Smooth muscle cell of the pulmonary artery (primary cell): ENCODE data around the gene FAM120C. TPM values are rescaled to one million over a fixed set of nuclear protein-coding genes. Genes with fewer than 3 reads are reported as not detected.

Experiments used
- total RNA-seq: library from RNA; depleted of rRNA; stranded (reverse); fragments of >200 nt; gene quantifications from 2 replicates; pipeline ENCODE4 v1.2.3, GENCODE V29; 2014

The FAM120C gene, protein sequence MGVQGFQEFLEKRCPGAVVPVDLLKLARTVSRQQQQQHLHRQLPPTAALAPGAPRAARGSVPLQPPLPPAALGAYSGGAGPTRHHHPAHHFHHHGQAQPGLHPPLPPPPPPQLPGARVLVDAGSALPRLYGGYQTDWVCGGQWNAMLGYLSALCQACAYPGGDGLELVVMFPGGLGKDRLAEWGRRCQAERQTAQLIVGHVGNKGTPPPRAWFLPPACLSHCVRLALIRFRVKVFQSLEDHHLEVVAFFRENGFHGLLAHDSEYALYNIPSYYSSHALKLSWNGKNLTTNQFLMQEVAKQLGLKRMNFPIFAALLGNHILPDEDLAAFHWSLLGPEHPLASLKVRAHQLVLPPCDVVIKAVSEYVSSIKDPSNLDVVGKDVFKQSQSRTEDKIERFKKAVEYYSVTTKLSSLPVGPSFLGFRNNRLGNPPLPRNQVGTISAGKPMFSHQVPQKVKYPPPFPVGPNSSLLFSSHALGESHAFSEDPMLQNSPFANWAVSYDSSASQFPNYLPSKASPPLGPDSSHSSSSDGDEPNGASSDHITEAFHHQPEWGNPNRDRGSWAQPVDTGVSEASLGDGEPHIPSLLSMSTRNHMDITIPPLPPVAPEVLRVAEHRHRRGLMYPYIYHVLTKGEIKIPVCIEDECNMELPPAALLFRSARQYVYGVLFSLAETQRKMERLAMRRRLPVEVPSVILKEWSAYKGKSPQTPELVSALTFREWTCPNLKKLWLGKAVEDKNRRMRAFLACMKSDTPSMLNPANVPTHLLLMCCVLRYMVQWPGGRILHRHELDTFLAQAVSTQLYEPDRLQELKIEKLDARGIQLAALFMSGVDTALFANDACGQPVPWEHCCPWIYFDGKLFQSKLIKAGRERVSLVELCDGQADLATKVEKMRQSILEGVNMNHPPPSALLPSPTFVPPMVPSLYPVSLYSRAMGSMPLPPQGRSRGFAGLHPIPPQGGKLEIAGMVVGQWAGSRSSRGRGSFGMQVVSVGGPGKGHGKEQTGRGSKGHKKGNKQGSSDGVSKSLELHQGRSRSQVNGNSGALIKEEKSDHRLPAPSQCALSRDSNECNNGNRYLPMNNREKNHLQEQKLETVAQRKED
- 6.7 and 8.3 TPM in 2 replicates for total RNA-seq

DNA sequence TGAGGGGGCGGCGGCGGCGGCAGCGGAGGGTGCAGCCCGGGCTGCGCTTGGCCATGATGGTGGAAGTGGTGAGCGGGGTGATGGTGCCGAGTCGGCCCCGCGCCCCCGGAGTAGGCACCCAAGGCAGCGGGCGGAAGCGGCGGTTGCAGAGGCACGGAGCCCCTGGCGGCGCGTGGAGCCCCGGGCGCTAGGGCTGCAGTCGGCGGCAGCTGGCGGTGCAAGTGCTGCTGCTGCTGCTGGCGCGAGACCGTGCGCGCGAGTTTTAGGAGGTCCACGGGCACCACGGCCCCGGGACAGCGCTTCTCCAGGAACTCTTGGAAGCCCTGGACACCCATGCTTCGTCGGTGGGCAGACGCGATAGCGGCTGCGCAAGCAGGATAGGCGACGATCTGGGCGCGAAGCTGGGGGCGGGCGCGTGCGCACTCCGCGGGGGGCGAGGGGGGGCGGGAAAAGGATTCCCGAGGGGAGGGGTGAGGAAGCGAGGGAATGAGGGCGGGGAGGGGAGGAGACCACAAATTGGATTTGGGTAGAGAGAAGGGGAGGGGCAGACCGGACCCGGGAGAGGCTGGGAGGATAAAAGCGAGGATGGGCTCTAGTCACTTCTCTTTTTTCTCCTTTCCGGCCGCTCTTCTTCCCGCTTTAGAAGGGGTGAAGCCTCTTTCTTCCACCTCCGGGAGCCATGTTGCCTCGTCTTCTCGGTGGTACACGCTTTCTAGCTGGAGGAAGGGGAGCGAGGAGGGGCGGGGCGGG lies at the start of gene FAM120C:
TSS of gene FAM120C (minus strand) at position 391 of the 750 bp plus-strand sequence. CDS start at position 335, 56 bp downstream.

DNA sequence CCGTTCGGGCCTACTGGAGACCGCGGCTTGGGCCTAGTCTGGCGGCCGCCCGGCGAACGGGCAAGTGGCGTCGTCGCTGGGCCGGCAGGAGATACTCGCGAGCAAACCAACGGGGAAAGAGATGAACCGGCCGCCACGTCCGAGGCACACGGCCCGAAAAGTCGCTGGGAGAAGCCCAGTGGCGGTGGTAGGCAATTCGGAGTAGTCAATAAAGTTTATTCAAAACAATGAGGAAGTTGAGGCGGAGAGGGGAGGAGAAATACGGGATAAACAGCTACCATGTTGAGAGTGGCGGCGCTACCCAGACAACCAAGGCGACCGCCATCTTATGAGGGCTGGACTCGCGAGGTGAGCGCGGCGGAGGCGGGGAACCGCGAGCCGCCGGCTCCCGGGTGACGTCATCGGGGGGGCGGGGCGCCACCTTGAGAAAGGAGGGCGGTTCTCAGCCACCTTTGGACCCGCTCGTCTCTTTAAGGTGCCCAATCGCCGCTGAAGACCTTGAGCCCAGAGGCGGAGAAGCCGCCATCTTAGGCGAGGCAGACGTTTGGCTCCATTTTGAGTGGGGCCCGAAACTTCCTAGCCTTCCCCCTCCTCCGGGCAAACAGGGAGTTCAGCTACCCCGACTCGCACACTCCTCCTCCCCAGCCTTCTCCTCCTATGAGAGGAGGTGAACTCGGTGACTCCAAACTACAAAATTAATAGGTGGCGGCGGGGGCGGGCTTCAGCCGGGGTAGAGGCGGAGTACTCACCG lies 138.8 kb downstream of the FAM120C start, which contains the start of gene PHF8:
TSS of gene PHF8 (minus strand) at position 348 of the 751 bp plus-strand sequence. CDS start 1,745 bp downstream, outside the sequence.

Other genes starting within 250 kb of the FAM120C start
- gene PHF8, start 138.8 kb downstream of the FAM120C start, total RNA-seq: 15.9 and 16.1 TPM in 2 replicates
- gene WNK3, start 174.8 kb upstream of the FAM120C start, total RNA-seq: 0.86 and 1.5 TPM in 2 replicates